SK-N-SH (cell line): ENCODE data around the gene APLP1.

Experiments
- EP300 ChIP-seq, 2 experiments: IDR thresholded peaks; 2 replicates each; pipeline versions ENCODE4 v1.4.0 to v1.6.1; 2012; ENCODE audit warnings: borderline replicate concordance in 1 of 2, low read depth in 1 of 2, low read length in 1 of 2
- GABPA ChIP-seq: IDR thresholded peaks from 2 replicates; pipeline ENCODE4 v1.4.0; 2012; ENCODE audit warnings: low read depth, mild to moderate bottlenecking
- GATA2 ChIP-seq: sonication (generic); formaldehyde crosslinking; IDR thresholded peaks from 2 replicates; pipeline ENCODE4 v1.5.0; 2020; ENCODE audit warnings: mild to moderate bottlenecking, missing genetic modification reagents
- IRF3 ChIP-seq: fragments of 150-350 bp; IDR thresholded peaks from 2 replicates; pipeline ENCODE4 v1.6.1; 2016; ENCODE audit warnings: mild to moderate bottlenecking, low read depth, low read length
- JUND ChIP-seq: IDR thresholded peaks from 2 replicates; pipeline ENCODE4 v1.4.0; 2012
- NFIC ChIP-seq: IDR thresholded peaks from 2 replicates; pipeline ENCODE4 v1.4.0; 2012; ENCODE audit warnings: borderline replicate concordance
- RAD21 ChIP-seq: IDR thresholded peaks from 2 replicates; pipeline ENCODE4 v1.6.1; 2012; ENCODE audit warnings: mild to moderate bottlenecking, low read length
- RFX5 ChIP-seq: IDR thresholded peaks from 2 replicates; pipeline ENCODE4 v1.6.1; 2012; ENCODE audit warnings: mild to moderate bottlenecking, improper control_type of control experiment, low read length
- SIN3A ChIP-seq: IDR thresholded peaks from 2 replicates; pipeline ENCODE4 v1.6.1; 2012; ENCODE audit warnings: low read depth, mild to moderate bottlenecking, low read length, moderate library complexity, borderline replicate concordance
- TAF1 ChIP-seq: IDR thresholded peaks from 2 replicates; pipeline ENCODE4 v1.6.1; 2012; ENCODE audit warnings: low read depth, mild to moderate bottlenecking, low read length, moderate library complexity, borderline replicate concordance
- YY1 ChIP-seq: IDR thresholded peaks from 2 replicates; pipeline ENCODE4 v1.4.0; 2012; ENCODE audit warnings: low read depth, mild to moderate bottlenecking
- TF ChIP-seq, protein P1 (sequence below): fragments of 200-600 bp; sonication (generic); IDR thresholded peaks from 2 replicates; pipeline ENCODE4 v1.6.1; 2017; ENCODE audit warnings: antibody characterized with exemption, mild to moderate bottlenecking, moderate library complexity
- TF ChIP-seq, protein P2 (sequence below): IDR thresholded peaks from 2 replicates; pipeline ENCODE4 v1.6.1; 2012; ENCODE audit warnings: mild to moderate bottlenecking, low read depth, low read length, moderate library complexity

GRCh38 chr19:35921012-35921411, 52.6 kb downstream of the APLP1 start:
- TF ChIP-seq, protein P1, sequence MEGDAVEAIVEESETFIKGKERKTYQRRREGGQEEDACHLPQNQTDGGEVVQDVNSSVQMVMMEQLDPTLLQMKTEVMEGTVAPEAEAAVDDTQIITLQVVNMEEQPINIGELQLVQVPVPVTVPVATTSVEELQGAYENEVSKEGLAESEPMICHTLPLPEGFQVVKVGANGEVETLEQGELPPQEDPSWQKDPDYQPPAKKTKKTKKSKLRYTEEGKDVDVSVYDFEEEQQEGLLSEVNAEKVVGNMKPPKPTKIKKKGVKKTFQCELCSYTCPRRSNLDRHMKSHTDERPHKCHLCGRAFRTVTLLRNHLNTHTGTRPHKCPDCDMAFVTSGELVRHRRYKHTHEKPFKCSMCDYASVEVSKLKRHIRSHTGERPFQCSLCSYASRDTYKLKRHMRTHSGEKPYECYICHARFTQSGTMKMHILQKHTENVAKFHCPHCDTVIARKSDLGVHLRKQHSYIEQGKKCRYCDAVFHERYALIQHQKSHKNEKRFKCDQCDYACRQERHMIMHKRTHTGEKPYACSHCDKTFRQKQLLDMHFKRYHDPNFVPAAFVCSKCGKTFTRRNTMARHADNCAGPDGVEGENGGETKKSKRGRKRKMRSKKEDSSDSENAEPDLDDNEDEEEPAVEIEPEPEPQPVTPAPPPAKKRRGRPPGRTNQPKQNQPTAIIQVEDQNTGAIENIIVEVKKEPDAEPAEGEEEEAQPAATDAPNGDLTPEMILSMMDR = no peak
- TF ChIP-seq NFIC = no peak
- TF ChIP-seq TAF1 = no peak
- no peak for TF ChIP-seq RAD21
- TF ChIP-seq EP300 (IDR thresholded peaks at IDR 0.05; ENCODE audit: borderline replicate concordance in 1 of 2, low read depth in 1 of 2, low read length in 1 of 2) = no peak
- TF ChIP-seq, protein P2, sequence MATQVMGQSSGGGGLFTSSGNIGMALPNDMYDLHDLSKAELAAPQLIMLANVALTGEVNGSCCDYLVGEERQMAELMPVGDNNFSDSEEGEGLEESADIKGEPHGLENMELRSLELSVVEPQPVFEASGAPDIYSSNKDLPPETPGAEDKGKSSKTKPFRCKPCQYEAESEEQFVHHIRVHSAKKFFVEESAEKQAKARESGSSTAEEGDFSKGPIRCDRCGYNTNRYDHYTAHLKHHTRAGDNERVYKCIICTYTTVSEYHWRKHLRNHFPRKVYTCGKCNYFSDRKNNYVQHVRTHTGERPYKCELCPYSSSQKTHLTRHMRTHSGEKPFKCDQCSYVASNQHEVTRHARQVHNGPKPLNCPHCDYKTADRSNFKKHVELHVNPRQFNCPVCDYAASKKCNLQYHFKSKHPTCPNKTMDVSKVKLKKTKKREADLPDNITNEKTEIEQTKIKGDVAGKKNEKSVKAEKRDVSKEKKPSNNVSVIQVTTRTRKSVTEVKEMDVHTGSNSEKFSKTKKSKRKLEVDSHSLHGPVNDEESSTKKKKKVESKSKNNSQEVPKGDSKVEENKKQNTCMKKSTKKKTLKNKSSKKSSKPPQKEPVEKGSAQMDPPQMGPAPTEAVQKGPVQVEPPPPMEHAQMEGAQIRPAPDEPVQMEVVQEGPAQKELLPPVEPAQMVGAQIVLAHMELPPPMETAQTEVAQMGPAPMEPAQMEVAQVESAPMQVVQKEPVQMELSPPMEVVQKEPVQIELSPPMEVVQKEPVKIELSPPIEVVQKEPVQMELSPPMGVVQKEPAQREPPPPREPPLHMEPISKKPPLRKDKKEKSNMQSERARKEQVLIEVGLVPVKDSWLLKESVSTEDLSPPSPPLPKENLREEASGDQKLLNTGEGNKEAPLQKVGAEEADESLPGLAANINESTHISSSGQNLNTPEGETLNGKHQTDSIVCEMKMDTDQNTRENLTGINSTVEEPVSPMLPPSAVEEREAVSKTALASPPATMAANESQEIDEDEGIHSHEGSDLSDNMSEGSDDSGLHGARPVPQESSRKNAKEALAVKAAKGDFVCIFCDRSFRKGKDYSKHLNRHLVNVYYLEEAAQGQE = no peak
- no peak for TF ChIP-seq SIN3A
- TF ChIP-seq GATA2 (CRISPR knock-in tag) = no peak
- no peak for TF ChIP-seq IRF3
- TF ChIP-seq RFX5 = no peak
- TF ChIP-seq JUND = no peak
- no peak for TF ChIP-seq GABPA
- TF ChIP-seq YY1 = no peak
